Gastrocnemius medialis (tissue), 4 donors: ENCODE measurements around the gene ARHGAP32.

ENCODE experiments used
- POLR2A ChIP-seq, 2 donors: fragments of 450-650 bp; IDR thresholded peaks; one replicate each; pipeline ENCODE4 v1.6.1; 2017; ENCODE audit warnings: antibody characterized with exemption in 2 of 2, mild to moderate bottlenecking in 2 of 2, moderate library complexity in 2 of 2
- TF ChIP-seq, protein P1 (sequence below), 5 experiments: fragments of 450-650 bp in 3 of 5; fragments of 200-600 bp in 2 of 5; sonication (generic) in 2 of 5; IDR thresholded peaks in 4 of 5; conservative IDR thresholded peaks in 1 of 5; 1 replicate in 4 of 5; 2 replicates in 1 of 5; pipeline ENCODE4 v1.5.1; 2016 to 2019; ENCODE audit warnings: antibody characterized with exemption in 5 of 5, mild to moderate bottlenecking in 3 of 5, moderate library complexity in 3 of 5

DNA sequence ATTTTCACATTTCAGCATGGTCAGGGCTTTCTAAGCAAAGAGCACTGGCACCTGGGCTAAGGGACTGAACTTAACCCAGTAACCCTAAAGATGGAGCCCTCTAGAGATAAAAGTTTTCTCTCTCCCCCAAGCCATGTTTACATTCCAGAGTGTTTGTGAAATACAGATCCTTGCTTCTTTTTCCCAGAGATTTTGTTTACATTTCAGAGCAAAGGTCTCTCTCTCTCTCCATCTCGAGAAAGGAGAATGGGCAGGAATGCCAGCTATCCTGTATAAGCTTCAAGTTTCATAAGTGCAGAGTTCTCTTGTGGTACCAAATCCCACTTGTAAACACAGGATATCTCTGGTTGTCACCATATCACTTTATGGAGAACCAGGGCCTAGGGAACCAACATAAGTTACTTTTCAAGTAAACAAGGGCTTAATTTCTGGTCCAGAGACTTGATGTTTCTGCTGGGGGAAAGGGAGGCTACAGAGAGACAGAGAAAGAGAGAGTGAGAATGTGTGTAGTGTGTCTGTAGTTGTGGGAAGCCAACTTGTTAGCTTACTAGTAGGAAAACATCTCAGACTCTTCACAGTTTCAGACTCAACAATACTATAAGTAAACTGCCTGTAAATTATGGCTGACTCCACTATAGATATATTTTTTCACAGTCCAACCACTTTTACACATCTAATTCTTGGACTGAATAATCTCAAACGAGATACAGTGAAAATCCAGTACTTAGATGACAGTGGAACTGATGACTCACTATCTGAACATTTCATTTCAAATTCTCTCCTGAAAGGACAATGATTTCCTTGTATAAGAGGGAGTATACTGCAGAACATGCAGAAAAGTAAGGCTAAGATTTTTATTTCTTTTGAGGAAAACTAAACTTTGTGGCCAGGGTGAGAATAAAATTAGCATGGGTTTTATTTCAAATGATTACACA is 76.2 kb downstream of the ARHGAP32 start:
- TF ChIP-seq POLR2A (IDR thresholded peaks at IDR 0.05) = no peak
- TF ChIP-seq, protein P1, sequence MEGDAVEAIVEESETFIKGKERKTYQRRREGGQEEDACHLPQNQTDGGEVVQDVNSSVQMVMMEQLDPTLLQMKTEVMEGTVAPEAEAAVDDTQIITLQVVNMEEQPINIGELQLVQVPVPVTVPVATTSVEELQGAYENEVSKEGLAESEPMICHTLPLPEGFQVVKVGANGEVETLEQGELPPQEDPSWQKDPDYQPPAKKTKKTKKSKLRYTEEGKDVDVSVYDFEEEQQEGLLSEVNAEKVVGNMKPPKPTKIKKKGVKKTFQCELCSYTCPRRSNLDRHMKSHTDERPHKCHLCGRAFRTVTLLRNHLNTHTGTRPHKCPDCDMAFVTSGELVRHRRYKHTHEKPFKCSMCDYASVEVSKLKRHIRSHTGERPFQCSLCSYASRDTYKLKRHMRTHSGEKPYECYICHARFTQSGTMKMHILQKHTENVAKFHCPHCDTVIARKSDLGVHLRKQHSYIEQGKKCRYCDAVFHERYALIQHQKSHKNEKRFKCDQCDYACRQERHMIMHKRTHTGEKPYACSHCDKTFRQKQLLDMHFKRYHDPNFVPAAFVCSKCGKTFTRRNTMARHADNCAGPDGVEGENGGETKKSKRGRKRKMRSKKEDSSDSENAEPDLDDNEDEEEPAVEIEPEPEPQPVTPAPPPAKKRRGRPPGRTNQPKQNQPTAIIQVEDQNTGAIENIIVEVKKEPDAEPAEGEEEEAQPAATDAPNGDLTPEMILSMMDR (IDR thresholded peaks at IDR 0.05 in 4 of 5, conservative IDR thresholded peaks at IDR 0.05 in 1 of 5) = no peak
